H9 (cell line): ENCODE results near the gene OSBPL10. TPM values are rescaled to one million over a fixed set of nuclear protein-coding genes. Genes with fewer than 3 reads are reported as not detected.
A peak's percentile ranks its signal among the peaks of the same experiment; 100 is the strongest.

ENCODE experiments used
- DNase-seq: peaks from one replicate; pipeline ENCODE4 v3.0.0-alpha.2; 2017
- H2AFZ ChIP-seq: one replicate; pipeline ENCODE4 v1.6.1; 2013; ENCODE audit warnings: mild to moderate bottlenecking, low read length, control low read depth, moderate library complexity
- H2AK5ac ChIP-seq: 2 replicates; pipeline ENCODE4 v1.6.1; 2013; ENCODE audit warnings: low read length, control low read depth, mixed read lengths; ENCODE audit not compliant: insufficient read length
- H2BK120ac ChIP-seq: one replicate; pipeline ENCODE4 v1.6.1; 2013; ENCODE audit warnings: low read depth, mild to moderate bottlenecking, low read length, control low read depth, inconsistent platforms; ENCODE audit not compliant: poor library complexity, severe bottlenecking
- H2BK12ac ChIP-seq: 2 replicates; pipeline ENCODE4 v1.6.1; 2013; ENCODE audit warnings: low read length, control low read depth, mixed read lengths, low read depth; ENCODE audit not compliant: insufficient read length
- H2BK15ac ChIP-seq: 2 replicates; pipeline ENCODE4 v1.6.1; 2013; ENCODE audit warnings: low read depth, low read length, control low read depth
- H2BK20ac ChIP-seq: one replicate; pipeline ENCODE4 v1.6.1; 2013; ENCODE audit warnings: low read depth, mild to moderate bottlenecking, low read length, control low read depth, inconsistent platforms; ENCODE audit not compliant: poor library complexity, severe bottlenecking
- H2BK5ac ChIP-seq: 2 replicates; pipeline ENCODE4 v1.6.1; 2013; ENCODE audit warnings: low read length, control low read depth, mixed read lengths; ENCODE audit not compliant: insufficient read length
- H3K14ac ChIP-seq: 2 replicates; pipeline ENCODE4 v1.6.1; 2013; ENCODE audit warnings: low read length, control low read depth; ENCODE audit not compliant: insufficient read depth
- H3K18ac ChIP-seq: 2 replicates; pipeline ENCODE4 v1.6.1; 2013; ENCODE audit warnings: low read depth, mild to moderate bottlenecking, mixed read lengths, low read length, control low read depth; ENCODE audit not compliant: insufficient read length
- H3K23ac ChIP-seq: 2 replicates; pipeline ENCODE4 v1.6.1; 2013; ENCODE audit warnings: low read length, control low read depth, mixed read lengths, low read depth; ENCODE audit not compliant: insufficient read length
- H3K23me2 ChIP-seq: 2 replicates; pipeline ENCODE4 v1.6.1; 2013; ENCODE audit warnings: low read depth, mild to moderate bottlenecking, mixed read lengths, low read length, control low read depth; ENCODE audit not compliant: insufficient read length, poor library complexity, severe bottlenecking
- H3K27ac ChIP-seq: 2 replicates; pipeline ENCODE4 v1.5.1; 2013; ENCODE audit warnings: low read length, control low read depth, mixed read lengths, low read depth; ENCODE audit not compliant: insufficient read length
- H3K27me3 ChIP-seq: 2 replicates; pipeline ENCODE4 v1.6.1; 2013; ENCODE audit warnings: low read length, control low read depth, inconsistent platforms; ENCODE audit not compliant: insufficient read depth
- H3K4ac ChIP-seq: 2 replicates; pipeline ENCODE4 v1.6.1; 2013; ENCODE audit warnings: low read depth, mild to moderate bottlenecking, control low read depth, inconsistent platforms, low read length, moderate library complexity
- H3K4me1 ChIP-seq: 2 replicates; pipeline ENCODE4 v1.6.1; 2013; ENCODE audit warnings: low read length, control low read depth, inconsistent platforms; ENCODE audit not compliant: insufficient read depth
- H3K4me2 ChIP-seq: 2 replicates; pipeline ENCODE4 v1.6.1; 2013; ENCODE audit warnings: low read length, control low read depth, mixed read lengths; ENCODE audit not compliant: insufficient read length, insufficient read depth
- H3K56ac ChIP-seq: 2 replicates; pipeline ENCODE4 v1.6.1; 2013; ENCODE audit warnings: low read depth, mild to moderate bottlenecking, mixed read lengths, low read length, control low read depth; ENCODE audit not compliant: insufficient read length
- H3K79me1 ChIP-seq: 2 replicates; pipeline ENCODE4 v1.6.1; 2013; ENCODE audit warnings: low read depth, mild to moderate bottlenecking, moderate library complexity, low read length, control low read depth, inconsistent platforms; ENCODE audit not compliant: insufficient read depth, poor library complexity, severe bottlenecking
- H3K79me2 ChIP-seq: 2 replicates; pipeline ENCODE4 v1.6.1; 2013; ENCODE audit warnings: low read length, control low read depth, inconsistent platforms; ENCODE audit not compliant: insufficient read depth
- H3K9ac ChIP-seq: 2 replicates; pipeline ENCODE4 v1.6.1; 2013; ENCODE audit warnings: low read length, control low read depth, mixed read lengths; ENCODE audit not compliant: insufficient read length; ENCODE audit errors: extremely low read depth
- H3K9me3 ChIP-seq: one replicate; pipeline ENCODE4 v1.6.1; 2013; ENCODE audit warnings: low read depth, low read length, inconsistent platforms; ENCODE audit not compliant: control insufficient read depth
- H3T11ph ChIP-seq: one replicate; pipeline ENCODE4 v1.6.1; 2013; ENCODE audit warnings: mild to moderate bottlenecking, low read length, control low read depth, inconsistent platforms
- H4K20me1 ChIP-seq: one replicate; pipeline ENCODE4 v1.6.1; 2013; ENCODE audit not compliant: control insufficient read depth, insufficient read length, insufficient read depth
- H4K5ac ChIP-seq: 2 replicates; pipeline ENCODE4 v1.6.1; 2013; ENCODE audit warnings: low read depth, mild to moderate bottlenecking, mixed read lengths, low read length, control low read depth; ENCODE audit not compliant: insufficient read length
- H4K8ac ChIP-seq: replicated peaks from 2 replicates; pipeline ENCODE4 v1.6.1; 2013; ENCODE audit warnings: low read length, control low read depth, mixed read lengths, low read depth; ENCODE audit not compliant: insufficient read length
- H4K91ac ChIP-seq: 2 replicates; pipeline ENCODE4 v1.6.1; 2013; ENCODE audit warnings: low read depth, mild to moderate bottlenecking, moderate library complexity, mixed read lengths, low read length, control low read depth; ENCODE audit not compliant: insufficient read length
- H3K27ac Mint-ChIP-seq, 3 experiments: 2 replicates in 2 of 3; 3 replicates in 1 of 3; pipeline ENCODE4 v1.8.0; 2020 to 2021; ENCODE audit warnings: mixed read lengths in 3 of 3, mild to moderate bottlenecking in 1 of 3, moderate library complexity in 1 of 3
- H3K27me3 Mint-ChIP-seq: 2 replicates; pipeline ENCODE4 v1.8.0; 2021; ENCODE audit warnings: low read depth, mild to moderate bottlenecking, moderate library complexity, mixed read lengths
- H3K36me3 Mint-ChIP-seq, 3 experiments: 2 replicates in 2 of 3; 3 replicates in 1 of 3; pipeline ENCODE4 v1.8.0; 2020 to 2021; ENCODE audit warnings: low read depth in 3 of 3, mixed read lengths in 3 of 3; ENCODE audit not compliant: insufficient read depth in 1 of 3
- H3K4me1 Mint-ChIP-seq, 2 experiments: 2 replicates each; pipeline ENCODE4 v1.8.0; 2020; ENCODE audit warnings: mixed read lengths in 2 of 2
- H3K4me3 Mint-ChIP-seq, 2 experiments: 2 replicates in 1 of 2; 3 replicates in 1 of 2; pipeline ENCODE4 v1.8.0; 2020 to 2021; ENCODE audit warnings: mild to moderate bottlenecking in 2 of 2, mixed read lengths in 2 of 2, moderate library complexity in 1 of 2
- H3K9me3 Mint-ChIP-seq, 2 experiments: 2 replicates in 1 of 2; 3 replicates in 1 of 2; pipeline ENCODE4 v1.8.0; 2020; ENCODE audit warnings: mild to moderate bottlenecking in 2 of 2, mixed read lengths in 2 of 2, moderate library complexity in 1 of 2
- CTCF ChIP-seq: fragments of 200-600 bp; sonication (generic); conservative IDR thresholded peaks from 3 replicates; pipeline ENCODE4 v1.8.0; 2021; ENCODE audit warnings: antibody characterized with exemption, mild to moderate bottlenecking
- WGBS: extraction: QIAGEN DNeasy Blood & Tissue Kit; methylation state at CpG from one replicate; pipeline ENCODE4 v1.1.7; 2013; ENCODE audit warnings: missing lambda C conversion rate, low lambda C conversion rate, mixed read lengths; ENCODE audit not compliant: insufficient read length; ENCODE audit errors: extremely low coverage; 5-methylcytosine and 5-hydroxymethylcytosine counted together
- total RNA-seq: library from RNA; stranded (reverse); gene quantifications from 2 replicates; pipeline ENCODE4 v1.2.1, GENCODE V29; 2021

The OSBPL10 gene
- total RNA-seq, 1 experiment from 2014 or later, result 42.7 TPM

GRCh38 chr3:31758322-31758965 lies 222.6 kb downstream of the OSBPL10 start:
- peaks cover 7 to 11% of the 10 kb centered on the region in 2 experiments for H3K4me1 Mint-ChIP-seq
- peaks cover 12 to 15% of the 10 kb centered on the region in 2 experiments for H3K9me3 Mint-ChIP-seq
- H3K27ac Mint-ChIP-seq, result peak overlapping the region in 1 of 3 experiments; percentile 3; a peak in 1 of 7 replicates
- H3K4me2 ChIP-seq, result no peak overlapping the region
- no CpG with 5 or more reads among the region's 5 CpGs for WGBS
- H3K79me2 ChIP-seq, result peaks cover 2% of the 10 kb centered on the region; the same call in 1 of the 2 replicates
- no peak overlapping the region for H4K5ac ChIP-seq
- H3K4ac ChIP-seq, result no peak overlapping the region
- H2BK12ac ChIP-seq, result no peak overlapping the region
- H3K18ac ChIP-seq, result no peak overlapping the region
- H3K9ac ChIP-seq, result no peak overlapping the region
- H3K4me1 ChIP-seq, result no peaks in the 10 kb centered on the region
- peaks cover 10 to 25% (median 13%) of the 10 kb centered on the region in 3 experiments for H3K36me3 Mint-ChIP-seq
- no peak overlapping the region for H3K27ac ChIP-seq
- no peak overlapping the region for H2AFZ ChIP-seq
- H3T11ph ChIP-seq, result no peak overlapping the region
- H4K8ac ChIP-seq, result no peak overlapping the region
- no peak overlapping the region for H2BK5ac ChIP-seq
- no peak overlapping the region for H3K56ac ChIP-seq
- H3K79me1 ChIP-seq, result no peaks in the 10 kb centered on the region
- no peak overlapping the region for H3K14ac ChIP-seq
- H3K27me3 ChIP-seq, result no peaks in the 10 kb centered on the region
- no peaks in the 10 kb centered on the region for H4K20me1 ChIP-seq
- no peak overlapping the region for H3K23ac ChIP-seq
- TF ChIP-seq CTCF, result no peak
- no peak overlapping the region for H4K91ac ChIP-seq
- H2AK5ac ChIP-seq, result no peak overlapping the region
- H3K23me2 ChIP-seq, result no peaks in the 10 kb centered on the region
- H2BK20ac ChIP-seq, result no peak overlapping the region
- H3K27me3 Mint-ChIP-seq, result no peaks in the 10 kb centered on the region
- no peak overlapping the region for H2BK15ac ChIP-seq
- DNase-seq, result no peak
- H2BK120ac ChIP-seq, result no peak overlapping the region
- H3K4me3 Mint-ChIP-seq, result no peak overlapping the region
- no peaks in the 10 kb centered on the region for H3K9me3 ChIP-seq
